DND-41 (cell line): Measurements from ENCODE around the gene FAM78A.

Experiments used
- CTCF ChIP-seq: IDR thresholded peaks from 2 replicates; pipeline ENCODE4 v1.5.1; 2012; ENCODE audit warnings: borderline replicate concordance, low read length, moderate library complexity, mild to moderate bottlenecking; ENCODE audit not compliant: poor library complexity, severe bottlenecking; ENCODE audit errors: extremely low read depth
- EZH2 ChIP-seq: IDR thresholded peaks from 3 replicates; pipeline ENCODE4 v1.6.1; 2012; ENCODE audit warnings: borderline replicate concordance, low read depth, mild to moderate bottlenecking, moderate library complexity, low read length, inconsistent platforms; ENCODE audit not compliant: severe bottlenecking

- TF ChIP-seq CTCF (no peak), EZH2 (no peak)
These were observed 1.8 kb upstream of the FAM78A start for GRCh38 chr9:131277910-131278701.
